ENCODE measurements around the gene HTR7. TPM values are rescaled to one million over a fixed set of nuclear protein-coding genes. Genes with fewer than 3 reads are reported as not detected.

Gene HTR7
- total RNA-seq, 2 experiments from 2014 or later, result not detected

DNA sequence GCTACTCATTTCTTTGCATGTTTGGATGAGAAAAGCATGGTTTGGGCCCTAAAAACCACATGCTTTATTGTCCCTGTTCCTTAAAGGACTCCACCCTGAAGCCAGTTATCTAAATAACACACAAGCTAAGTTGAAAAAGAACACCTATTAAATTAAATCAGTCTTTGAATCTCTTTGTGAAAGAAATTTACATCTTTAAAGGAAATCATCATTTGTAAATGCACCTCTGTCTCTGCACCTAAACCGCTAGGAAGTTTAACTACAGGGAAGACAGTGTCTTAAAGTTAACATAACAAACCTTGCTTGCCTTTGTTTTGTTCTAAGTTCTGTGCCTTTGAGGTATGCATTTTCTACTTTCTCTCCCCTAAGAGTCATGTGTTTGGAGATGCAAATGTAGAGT, 52.6 kb downstream of the HTR7 start:
- no peak for ATAC-seq
- intact Hi-C loops (cut with micrococcal nuclease), result no loop called here
- Mint-ChIP-seq H3K36me3 (ENCODE audit: low read depth) (no peaks in the 10 kb centered on the region), H3K4me3 (no peak overlapping the region), H3K27ac (no peak overlapping the region), H3K4me1 (ENCODE audit: low read depth) (no peaks in the 10 kb centered on the region), H3K27me3 (peaks cover 3% of the 10 kb centered on the region), H3K9me3 (no peaks in the 10 kb centered on the region)
- TF ChIP-seq, protein P1, sequence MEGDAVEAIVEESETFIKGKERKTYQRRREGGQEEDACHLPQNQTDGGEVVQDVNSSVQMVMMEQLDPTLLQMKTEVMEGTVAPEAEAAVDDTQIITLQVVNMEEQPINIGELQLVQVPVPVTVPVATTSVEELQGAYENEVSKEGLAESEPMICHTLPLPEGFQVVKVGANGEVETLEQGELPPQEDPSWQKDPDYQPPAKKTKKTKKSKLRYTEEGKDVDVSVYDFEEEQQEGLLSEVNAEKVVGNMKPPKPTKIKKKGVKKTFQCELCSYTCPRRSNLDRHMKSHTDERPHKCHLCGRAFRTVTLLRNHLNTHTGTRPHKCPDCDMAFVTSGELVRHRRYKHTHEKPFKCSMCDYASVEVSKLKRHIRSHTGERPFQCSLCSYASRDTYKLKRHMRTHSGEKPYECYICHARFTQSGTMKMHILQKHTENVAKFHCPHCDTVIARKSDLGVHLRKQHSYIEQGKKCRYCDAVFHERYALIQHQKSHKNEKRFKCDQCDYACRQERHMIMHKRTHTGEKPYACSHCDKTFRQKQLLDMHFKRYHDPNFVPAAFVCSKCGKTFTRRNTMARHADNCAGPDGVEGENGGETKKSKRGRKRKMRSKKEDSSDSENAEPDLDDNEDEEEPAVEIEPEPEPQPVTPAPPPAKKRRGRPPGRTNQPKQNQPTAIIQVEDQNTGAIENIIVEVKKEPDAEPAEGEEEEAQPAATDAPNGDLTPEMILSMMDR (IDR thresholded peaks at IDR 0.05), result no peak
- CTCF ChIA-PET, result interaction anchor here (2.1 kb wide), 1 partner anchor 17 kb away, joined by 8 read pairs; no protein-coding TSS in a partner anchor
- POLR2A ChIA-PET, result no interaction called here
- DNase-seq, result no peak

DNA sequence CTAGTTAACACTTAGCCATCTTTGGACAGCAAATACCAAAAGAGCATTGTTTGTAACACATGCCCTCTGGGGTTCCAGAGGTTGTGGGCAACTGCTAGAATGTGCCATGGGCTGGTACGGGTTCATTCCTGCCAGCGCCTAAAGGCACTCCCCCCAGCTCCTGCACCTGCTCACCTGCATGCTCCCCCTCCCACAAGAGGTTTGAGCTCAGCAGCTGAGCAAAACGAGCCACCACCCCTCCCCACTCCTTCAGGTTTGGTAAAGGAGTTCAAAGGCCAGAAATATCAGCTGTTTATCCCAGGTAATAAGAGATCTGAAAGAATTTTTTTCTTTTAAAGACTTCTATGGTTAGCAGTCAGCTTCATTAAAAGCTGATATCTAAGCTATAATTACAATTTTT, 53.5 kb downstream of the HTR7 start:
- H3K4me3 Mint-ChIP-seq, result no peak overlapping the region

DNA sequence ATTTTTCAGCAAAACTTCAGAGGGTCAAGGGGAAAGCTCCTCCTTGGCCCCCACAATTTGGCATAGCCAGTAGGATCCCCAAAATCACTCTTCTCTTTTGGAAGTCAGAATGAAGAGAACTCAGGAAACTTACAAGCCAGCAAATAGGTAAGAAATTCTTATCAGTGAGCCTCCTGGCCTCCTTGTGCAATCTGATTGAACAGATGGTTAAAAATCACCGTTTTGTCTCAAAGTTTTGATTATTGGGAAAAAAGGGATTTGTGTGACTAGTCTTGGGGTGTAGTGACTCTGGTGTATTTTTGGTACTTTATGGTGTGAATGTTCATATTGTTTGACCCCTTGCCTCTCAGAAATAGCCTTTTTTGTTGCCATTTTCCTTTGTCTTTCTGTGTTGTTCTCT, 56.2 kb downstream of the HTR7 start:
- Mint-ChIP-seq H3K27ac (no peak overlapping the region), H3K4me3 (no peak overlapping the region), H3K9me3 (no peaks in the 10 kb centered on the region), H3K36me3 (ENCODE audit: low read depth) (no peaks in the 10 kb centered on the region), H3K4me1 (ENCODE audit: low read depth) (no peaks in the 10 kb centered on the region), H3K27me3 (peaks cover 7% of the 10 kb centered on the region)
- DNase-seq, result no peak
- intact Hi-C loops (cut with micrococcal nuclease), result no loop called here
- ATAC-seq, result no peak
- TF ChIP-seq, protein P1 (IDR thresholded peaks at IDR 0.05), result no peak
- ChIA-PET POLR2A (no interaction called here), CTCF (no interaction called here)

More for the DNA sequence above, 53.5 kb downstream of the HTR7 start:
- Mint-ChIP-seq H3K9me3 (no peaks in the 10 kb centered on the region), H3K27ac (no peak overlapping the region), H3K4me1 (ENCODE audit: low read depth) (no peaks in the 10 kb centered on the region), H3K27me3 (peaks cover 3% of the 10 kb centered on the region), H3K36me3 (ENCODE audit: low read depth) (no peaks in the 10 kb centered on the region)
- POLR2A ChIA-PET, result no interaction called here
- DNase-seq (no peak), ATAC-seq (no peak)
- intact Hi-C loops (cut with micrococcal nuclease), result no loop called here
- CTCF ChIA-PET, result interaction anchor here (2.1 kb wide), 1 partner anchor 16 kb away, joined by 8 read pairs; no protein-coding TSS in a partner anchor
- TF ChIP-seq, protein P1 (IDR thresholded peaks at IDR 0.05), result no peak

DNA sequence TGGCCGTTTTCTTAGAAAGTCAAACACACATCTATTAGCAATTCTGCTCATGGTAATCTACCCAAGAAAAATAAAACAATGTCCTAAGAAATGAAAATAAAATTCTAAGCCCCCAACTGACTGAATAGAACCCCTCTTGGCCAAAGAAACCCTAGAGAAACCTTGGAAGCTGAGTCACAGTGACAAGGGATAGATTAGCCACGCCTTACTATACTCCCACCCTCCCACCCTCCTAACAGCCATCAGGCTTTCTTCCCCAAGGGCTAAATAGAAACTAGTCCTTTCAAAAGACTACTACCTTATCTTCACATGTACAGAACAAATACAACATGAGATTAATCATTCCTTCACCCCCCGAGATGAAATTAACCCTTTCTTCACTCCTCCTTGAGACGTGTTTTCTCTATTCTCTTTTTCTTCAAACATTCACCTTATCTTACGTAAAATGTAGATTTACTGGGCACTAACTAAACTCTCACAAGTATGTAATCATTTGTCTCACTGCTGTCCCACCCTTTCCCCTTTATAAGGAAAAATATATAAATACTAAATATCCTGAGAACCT, 57.5 kb downstream of the HTR7 start:
- ATAC-seq (no peak), DNase-seq (no peak)
- Mint-ChIP-seq H3K4me3 (no peak overlapping the region), H3K4me1 (ENCODE audit: low read depth) (no peaks in the 10 kb centered on the region), H3K36me3 (ENCODE audit: low read depth) (no peaks in the 10 kb centered on the region), H3K27ac (no peak overlapping the region), H3K27me3 (peaks cover 9% of the 10 kb centered on the region), H3K9me3 (peaks cover 8% of the 10 kb centered on the region)
- TF ChIP-seq, protein P1 (IDR thresholded peaks at IDR 0.05), result no peak
- ChIA-PET CTCF (interaction anchor here (1.1 kb wide), 1 partner anchor 12 kb away, joined by 4 read pairs; no protein-coding TSS in a partner anchor), POLR2A (no interaction called here)
- intact Hi-C loops (cut with micrococcal nuclease), result no loop called here

DNA sequence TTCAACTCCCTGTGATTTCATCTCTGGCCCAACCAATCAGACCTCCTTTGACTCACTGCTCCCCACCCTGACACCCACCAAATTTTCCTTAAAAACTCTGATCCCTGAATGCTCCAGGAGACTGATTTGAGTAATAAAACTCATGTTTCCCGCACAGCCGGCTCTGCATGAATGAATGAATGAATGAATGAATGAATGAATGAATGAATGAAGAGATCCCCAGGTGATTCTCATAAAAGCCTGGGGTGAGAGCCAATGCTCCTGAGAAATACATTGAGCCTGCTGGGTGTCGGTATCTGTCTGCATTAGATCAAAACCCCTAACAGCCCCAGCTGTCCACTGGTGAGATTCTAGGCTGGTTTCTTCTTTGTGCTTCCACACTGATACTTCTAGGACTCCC, 58.7 kb downstream of the HTR7 start:
- H3K4me3 Mint-ChIP-seq, result no peak overlapping the region
- intact Hi-C loops (cut with micrococcal nuclease), result no loop called here
- peaks cover 9% of the 10 kb centered on the region for H3K9me3 Mint-ChIP-seq
- ChIA-PET CTCF (interaction anchor here (2.1 kb wide), 1 partner anchor 11 kb away, joined by 6 read pairs; no protein-coding TSS in a partner anchor), POLR2A (no interaction called here)
- ATAC-seq, result no peak
- no peaks in the 10 kb centered on the region for H3K4me1 Mint-ChIP-seq (ENCODE audit: low read depth)
- DNase-seq, result no peak
- no peaks in the 10 kb centered on the region for H3K36me3 Mint-ChIP-seq (ENCODE audit: low read depth)
- TF ChIP-seq, protein P1 (IDR thresholded peaks at IDR 0.05), result no peak
- peaks cover 9% of the 10 kb centered on the region for H3K27me3 Mint-ChIP-seq
- no peak overlapping the region for H3K27ac Mint-ChIP-seq

Measured in activated CD8-positive, alpha-beta T cell treated with anti-CD3 and anti-CD28 coated beads for 36 hours (primary cell).